Urinary bladder (tissue), 4 donors: ENCODE data around the gene TLK1. TPM values are rescaled to one million over a fixed set of nuclear protein-coding genes. Genes with fewer than 3 reads are reported as not detected.

Experiments
- DNase-seq: peaks from one replicate; pipeline ENCODE4 v3.0.0-alpha.2; 2015; ENCODE audit errors: extremely low spot score
- H3K27ac ChIP-seq: one replicate; pipeline ENCODE4 v1.5.1; 2013; ENCODE audit warnings: low read depth, mild to moderate bottlenecking, moderate library complexity
- H3K36me3 ChIP-seq: one replicate; pipeline ENCODE4 v1.6.1; 2013; ENCODE audit warnings: mild to moderate bottlenecking, moderate library complexity; ENCODE audit not compliant: insufficient read depth
- H3K4me1 ChIP-seq: one replicate; pipeline ENCODE4 v1.6.1; 2013; ENCODE audit warnings: mild to moderate bottlenecking, moderate library complexity; ENCODE audit not compliant: insufficient read depth
- H3K4me3 ChIP-seq: one replicate; pipeline ENCODE4 v1.5.1; 2013; ENCODE audit warnings: low read depth, low read length
- WGBS: extraction: QIAGEN DNeasy Blood & Tissue Kit; methylation state at CpG from one replicate; pipeline ENCODE4 v1.1.7; 2013; 5-methylcytosine and 5-hydroxymethylcytosine counted together
- polyA plus RNA-seq: library from polyadenylated mRNA; stranded (reverse); fragments of 200-250 nt; gene quantifications from one replicate; pipeline ENCODE4 v1.2.3, GENCODE V29; 2013
- total RNA-seq: library from RNA; depleted of rRNA; stranded (reverse); fragments of >200 nt; gene quantifications from one replicate; pipeline ENCODE4 v1.2.3, GENCODE V29; 2014
- donor health status: healthy with polysubstance abuse.
- donor health status: healthy.

Gene TLK1
- total and polyA plus RNA-seq, 2 donors: 23.3 to 50.9 TPM

GRCh38 chr2:171146071-171146470 lies 14.6 kb downstream of the TLK1 start:
- peaks cover 2% of the 10 kb centered on the region for H3K4me1 ChIP-seq
- no peak overlapping the region for H3K27ac ChIP-seq
- WGBS: 96% methylated on average over 2 of the region's 2 CpGs
- H3K36me3 ChIP-seq: no peaks in the 10 kb centered on the region
- no peak for DNase-seq
- no peak overlapping the region for H3K4me3 ChIP-seq

- H3K4me1 ChIP-seq: no peaks in the 10 kb centered on the region
- no peak for DNase-seq
- WGBS: 88% methylated on average over 2 of the region's 2 CpGs
- no peaks in the 10 kb centered on the region for H3K36me3 ChIP-seq
- no peak overlapping the region for H3K4me3 ChIP-seq
- no peak overlapping the region for H3K27ac ChIP-seq
Measured at GRCh38 chr2:171143670-171144062, 17.0 kb downstream of the TLK1 start.

- no peak for DNase-seq
- Histone ChIP-seq H3K4me1 (no peaks in the 10 kb centered on the region), H3K27ac (no peak overlapping the region), H3K4me3 (no peak overlapping the region), H3K36me3 (no peaks in the 10 kb centered on the region)
- 73% methylated on average over 3 of the region's 3 CpGs for WGBS
Measured at GRCh38 chr2:171142398-171142797, 18.3 kb downstream of the TLK1 start.

- no peaks in the 10 kb centered on the region for H3K4me1 ChIP-seq
- H3K36me3 ChIP-seq: no peaks in the 10 kb centered on the region
- DNase-seq: no peak
- H3K4me3 ChIP-seq: no peak overlapping the region
- H3K27ac ChIP-seq: no peak overlapping the region
- WGBS: 60% methylated on average over 1 of the region's 1 CpG
Measured at GRCh38 chr2:171141320-171141719, 19.4 kb downstream of the TLK1 start.

- Histone ChIP-seq H3K36me3 (no peaks in the 10 kb centered on the region), H3K4me1 (no peaks in the 10 kb centered on the region), H3K4me3 (no peak overlapping the region), H3K27ac (no peak overlapping the region)
- DNase-seq: no peak
- WGBS: 96% methylated on average over 9 of the region's 9 CpGs
Measured at GRCh38 chr2:171139860-171140259, 20.8 kb downstream of the TLK1 start.

- Histone ChIP-seq H3K27ac (no peak overlapping the region), H3K4me1 (peaks cover 3% of the 10 kb centered on the region), H3K4me3 (no peak overlapping the region), H3K36me3 (no peaks in the 10 kb centered on the region)
- DNase-seq: no peak
- 89% methylated on average over 4 of the region's 4 CpGs for WGBS
Measured at GRCh38 chr2:171136024-171136423, 24.7 kb downstream of the TLK1 start.

- Histone ChIP-seq H3K36me3 (no peaks in the 10 kb centered on the region), H3K4me1 (peaks cover 3% of the 10 kb centered on the region), H3K4me3 (no peak overlapping the region), H3K27ac (no peak overlapping the region)
- DNase-seq: no peak
- 93% methylated on average over 4 of the region's 4 CpGs for WGBS
Measured at GRCh38 chr2:171134624-171135230, 26.0 kb downstream of the TLK1 start.

GRCh38 chr2:171132086-171132485 lies 28.6 kb downstream of the TLK1 start:
- Histone ChIP-seq H3K4me1 (peaks cover 3% of the 10 kb centered on the region), H3K27ac (no peak overlapping the region), H3K36me3 (no peaks in the 10 kb centered on the region), H3K4me3 (no peak overlapping the region)
- 90% methylated on average over 5 of the region's 5 CpGs for WGBS
- DNase-seq: no peak

GRCh38 chr2:171128461-171128860 lies 32.2 kb downstream of the TLK1 start:
- no peak overlapping the region for H3K4me3 ChIP-seq
- no peak for DNase-seq
- 73% methylated on average over 1 of the region's 1 CpG for WGBS
- no peaks in the 10 kb centered on the region for H3K36me3 ChIP-seq
- H3K4me1 ChIP-seq: peaks cover 1% of the 10 kb centered on the region
- H3K27ac ChIP-seq: no peak overlapping the region

GRCh38 chr2:171124541-171124940 lies 36.2 kb downstream of the TLK1 start:
- Histone ChIP-seq H3K4me1 (no peaks in the 10 kb centered on the region), H3K27ac (no peak overlapping the region), H3K36me3 (no peaks in the 10 kb centered on the region), H3K4me3 (no peak overlapping the region)
- DNase-seq: no peak
- 68% methylated on average over 4 of the region's 4 CpGs for WGBS

- H3K36me3 ChIP-seq: no peaks in the 10 kb centered on the region
- H3K4me1 ChIP-seq: no peaks in the 10 kb centered on the region
- DNase-seq: no peak
- no peak overlapping the region for H3K4me3 ChIP-seq
- H3K27ac ChIP-seq: no peak overlapping the region
Measured at GRCh38 chr2:171109571-171109970, 51.1 kb downstream of the TLK1 start.

GRCh38 chr2:171109020-171109419 lies 51.7 kb downstream of the TLK1 start:
- DNase-seq: no peak
- WGBS: 82% methylated on average over 1 of the region's 1 CpG
- H3K27ac ChIP-seq: no peak overlapping the region
- no peaks in the 10 kb centered on the region for H3K36me3 ChIP-seq
- no peak overlapping the region for H3K4me3 ChIP-seq
- H3K4me1 ChIP-seq: no peaks in the 10 kb centered on the region

GRCh38 chr2:171107803-171108202 lies 52.9 kb downstream of the TLK1 start:
- 98% methylated on average over 7 of the region's 7 CpGs for WGBS
- H3K27ac ChIP-seq: no peak overlapping the region
- DNase-seq: no peak
- H3K4me1 ChIP-seq: no peaks in the 10 kb centered on the region
- no peaks in the 10 kb centered on the region for H3K36me3 ChIP-seq
- H3K4me3 ChIP-seq: no peak overlapping the region

GRCh38 chr2:171104379-171104778 lies 56.3 kb downstream of the TLK1 start:
- WGBS: 94% methylated on average over 1 of the region's 1 CpG
- DNase-seq: no peak
- Histone ChIP-seq H3K4me1 (no peaks in the 10 kb centered on the region), H3K4me3 (no peak overlapping the region), H3K27ac (no peak overlapping the region), H3K36me3 (no peaks in the 10 kb centered on the region)

GRCh38 chr2:171102802-171103201 lies 57.9 kb downstream of the TLK1 start:
- DNase-seq: no peak
- Histone ChIP-seq H3K4me1 (no peaks in the 10 kb centered on the region), H3K36me3 (no peaks in the 10 kb centered on the region), H3K27ac (no peak overlapping the region), H3K4me3 (no peak overlapping the region)
- 77% methylated on average over 4 of the region's 4 CpGs for WGBS
